GM12872 (cell line): ENCODE measurements around the gene STX16.

Experiments used
- CTCF ChIP-seq: IDR thresholded peaks from 3 replicates; pipeline ENCODE4 v1.5.1; 2011; ENCODE audit warnings: low read depth, mild to moderate bottlenecking, low read length, moderate library complexity; ENCODE audit not compliant: insufficient read depth

STX16 gene

GRCh38 chr20:58669287-58670006 lies 18.4 kb downstream of the STX16 start:
- TF ChIP-seq CTCF = no peak

- no peak for TF ChIP-seq CTCF
Observed at GRCh38 chr20:58670102-58670501, 19.0 kb downstream of the STX16 start.

GRCh38 chr20:58670659-58671058 lies 19.6 kb downstream of the STX16 start:
- TF ChIP-seq CTCF = no peak

- no peak for TF ChIP-seq CTCF
Observed at GRCh38 chr20:58673119-58673518, 22.0 kb downstream of the STX16 start.

GRCh38 chr20:58675146-58675584 lies 24.1 kb downstream of the STX16 start:
- TF ChIP-seq CTCF = no peak

GRCh38 chr20:58675641-58676040 lies 24.6 kb downstream of the STX16 start:
- TF ChIP-seq CTCF = no peak

- TF ChIP-seq CTCF = no peak
Observed at GRCh38 chr20:58676161-58676560, 25.1 kb downstream of the STX16 start.
